Thoracic aorta (tissue), 2 donors: ENCODE measurements around the gene ATP8B3. TPM values are rescaled to one million over a fixed set of nuclear protein-coding genes. Genes with fewer than 3 reads are reported as not detected.

Experiments used
- ATAC-seq: fragments of 150-250 bp; one replicate; pipeline ENCODE4 v1.8.0; 2017; ENCODE audit warnings: low read depth; ENCODE audit not compliant: insufficient number of reproducible peaks, low FRiP score
- DNase-seq: peaks from one replicate; pipeline ENCODE4 v3.0.0-alpha.2; 2020; ENCODE audit warnings: low spot score
- H3K27ac ChIP-seq, 2 donors: fragments of 200-600 bp; sonication (generic); 1 replicate in 1 of 2; 2 replicates in 1 of 2; pipeline ENCODE4 v1.5.1; 2016; ENCODE audit warnings: mild to moderate bottlenecking in 2 of 2, moderate library complexity in 2 of 2
- H3K27me3 ChIP-seq: fragments of 200-600 bp; sonication (generic); replicated peaks from 2 replicates; pipeline ENCODE4 v1.6.0; 2016; ENCODE audit warnings: mild to moderate bottlenecking; ENCODE audit not compliant: insufficient read depth
- H3K36me3 ChIP-seq: fragments of 200-600 bp; sonication (generic); one replicate; pipeline ENCODE4 v1.5.1; 2016
- H3K4me1 ChIP-seq, 2 donors: fragments of 200-600 bp; sonication (generic); 1 replicate in 1 of 2; 2 replicates in 1 of 2; pipeline versions ENCODE4 v1.5.1 to v1.6.0; 2016; ENCODE audit warnings: low read depth in 2 of 2, mild to moderate bottlenecking in 1 of 2; ENCODE audit not compliant: control insufficient read depth in 1 of 2
- H3K4me3 ChIP-seq: fragments of 200-600 bp; sonication (generic); 2 replicates; pipeline ENCODE4 v1.5.1; 2016; ENCODE audit warnings: mild to moderate bottlenecking
- H3K9me3 ChIP-seq: fragments of 200-600 bp; sonication (generic); 2 replicates; pipeline ENCODE4 v1.5.1; 2016
- total RNA-seq, 2 donors: library from RNA; depleted of rRNA; stranded (reverse); fragments of >200 nt; gene quantifications; one replicate each; pipeline versions ENCODE4 v1.1.0 to v1.2.3, GENCODE V29; 2016
- TF ChIP-seq, protein P1 (sequence below): fragments of 200-600 bp; sonication (generic); IDR thresholded peaks from one replicate; pipeline ENCODE4 v1.5.1; 2019; ENCODE audit warnings: antibody characterized with exemption

ATP8B3 gene
- total RNA-seq, 2 donors from 2014 or later = 0.21 to 1.4 TPM

DNA sequence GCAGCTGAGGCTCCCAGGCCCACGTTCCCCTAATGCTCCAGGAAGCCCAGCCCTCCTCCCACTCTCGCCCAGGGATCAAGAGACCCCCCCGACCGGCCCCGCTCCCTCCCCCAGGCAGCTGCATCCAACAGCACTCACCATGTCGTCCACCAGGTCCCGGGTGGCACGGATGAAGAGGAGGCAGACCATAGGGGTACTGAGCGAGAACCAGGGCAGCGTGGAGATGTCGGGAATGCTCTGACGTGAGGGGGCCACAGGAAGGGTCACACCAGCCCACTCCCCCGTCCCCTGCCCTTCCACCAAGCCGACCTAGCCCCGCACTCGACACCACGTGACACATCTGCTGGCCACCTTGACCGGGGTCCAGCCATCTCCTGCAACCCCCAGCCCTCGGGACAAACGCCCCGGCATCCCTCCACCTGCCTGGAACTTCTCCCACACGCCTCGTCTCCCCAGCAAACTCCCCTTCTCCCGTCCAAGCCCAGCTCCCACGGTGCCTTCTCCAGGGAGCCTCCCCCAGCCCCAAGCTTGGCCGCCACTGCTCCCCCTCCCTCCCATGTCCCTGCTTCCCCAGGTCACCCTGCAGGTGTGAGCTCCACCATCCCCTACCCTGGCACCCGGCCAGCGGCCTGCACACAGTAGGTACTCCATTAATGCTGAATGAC lies 4.9 kb downstream of the ATP8B3 start:
- Histone ChIP-seq H3K27ac (no peak overlapping the region), H3K4me1 (peaks cover 4 to 8% of the 10 kb centered on the region in 2 donors), H3K4me3 (no peak overlapping the region), H3K9me3 (no peaks in the 10 kb centered on the region), H3K27me3 (no peaks in the 10 kb centered on the region), H3K36me3 (no peaks in the 10 kb centered on the region)
- DNase-seq (no peak), ATAC-seq (no peak)
- TF ChIP-seq, protein P1, sequence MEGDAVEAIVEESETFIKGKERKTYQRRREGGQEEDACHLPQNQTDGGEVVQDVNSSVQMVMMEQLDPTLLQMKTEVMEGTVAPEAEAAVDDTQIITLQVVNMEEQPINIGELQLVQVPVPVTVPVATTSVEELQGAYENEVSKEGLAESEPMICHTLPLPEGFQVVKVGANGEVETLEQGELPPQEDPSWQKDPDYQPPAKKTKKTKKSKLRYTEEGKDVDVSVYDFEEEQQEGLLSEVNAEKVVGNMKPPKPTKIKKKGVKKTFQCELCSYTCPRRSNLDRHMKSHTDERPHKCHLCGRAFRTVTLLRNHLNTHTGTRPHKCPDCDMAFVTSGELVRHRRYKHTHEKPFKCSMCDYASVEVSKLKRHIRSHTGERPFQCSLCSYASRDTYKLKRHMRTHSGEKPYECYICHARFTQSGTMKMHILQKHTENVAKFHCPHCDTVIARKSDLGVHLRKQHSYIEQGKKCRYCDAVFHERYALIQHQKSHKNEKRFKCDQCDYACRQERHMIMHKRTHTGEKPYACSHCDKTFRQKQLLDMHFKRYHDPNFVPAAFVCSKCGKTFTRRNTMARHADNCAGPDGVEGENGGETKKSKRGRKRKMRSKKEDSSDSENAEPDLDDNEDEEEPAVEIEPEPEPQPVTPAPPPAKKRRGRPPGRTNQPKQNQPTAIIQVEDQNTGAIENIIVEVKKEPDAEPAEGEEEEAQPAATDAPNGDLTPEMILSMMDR = no peak

DNA sequence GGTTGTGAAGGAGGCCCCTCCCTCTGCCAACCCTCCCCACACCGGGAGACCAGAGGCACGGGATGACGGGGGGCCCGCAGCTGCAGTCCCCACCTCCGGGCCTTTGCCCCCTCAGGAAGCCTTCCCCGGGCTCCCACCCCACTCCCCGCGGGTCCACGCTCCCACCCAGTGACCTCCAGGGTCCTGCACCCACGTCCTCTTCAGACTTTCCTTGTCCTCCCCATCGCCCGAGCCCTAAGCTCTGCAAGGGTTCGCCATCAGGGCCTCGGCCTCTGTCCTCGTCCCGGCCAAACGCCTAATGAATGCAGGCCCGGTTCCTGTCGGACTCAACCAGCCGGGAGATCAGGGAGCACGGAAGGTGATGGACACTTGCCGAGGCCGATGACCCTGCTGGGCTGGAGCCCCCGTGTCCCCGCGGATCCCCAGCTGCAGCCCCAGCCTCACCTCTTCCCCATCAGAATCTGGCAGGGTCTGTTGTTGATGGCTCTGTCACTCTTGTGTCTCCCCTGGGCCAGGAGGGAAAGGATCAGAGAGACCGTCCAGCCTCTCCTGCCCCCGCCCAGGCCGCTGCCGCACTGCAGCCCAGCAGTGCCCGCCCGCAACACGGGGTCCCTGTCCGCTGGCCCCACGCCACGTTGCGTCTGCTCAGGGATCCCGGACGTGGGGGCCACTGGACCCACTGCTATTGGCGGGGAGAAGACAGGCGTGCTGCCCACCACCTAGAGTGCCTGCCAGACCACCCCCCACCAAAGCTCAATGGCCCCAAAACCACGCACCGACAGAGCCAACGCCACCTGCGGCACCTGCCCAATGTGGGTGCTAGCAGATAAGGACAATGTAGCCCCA lies 5.7 kb downstream of the ATP8B3 start:
- ATAC-seq (no peak), DNase-seq (no peak)
- H3K27me3 ChIP-seq = no peaks in the 10 kb centered on the region
- no peaks in the 10 kb centered on the region for H3K9me3 ChIP-seq
- TF ChIP-seq, protein P1 = no peak
- H3K27ac ChIP-seq = no peak overlapping the region
- no peak overlapping the region for H3K4me3 ChIP-seq
- no peaks in the 10 kb centered on the region for H3K36me3 ChIP-seq
- peaks cover 0 to 2% of the 10 kb centered on the region in 2 donors for H3K4me1 ChIP-seq

DNA sequence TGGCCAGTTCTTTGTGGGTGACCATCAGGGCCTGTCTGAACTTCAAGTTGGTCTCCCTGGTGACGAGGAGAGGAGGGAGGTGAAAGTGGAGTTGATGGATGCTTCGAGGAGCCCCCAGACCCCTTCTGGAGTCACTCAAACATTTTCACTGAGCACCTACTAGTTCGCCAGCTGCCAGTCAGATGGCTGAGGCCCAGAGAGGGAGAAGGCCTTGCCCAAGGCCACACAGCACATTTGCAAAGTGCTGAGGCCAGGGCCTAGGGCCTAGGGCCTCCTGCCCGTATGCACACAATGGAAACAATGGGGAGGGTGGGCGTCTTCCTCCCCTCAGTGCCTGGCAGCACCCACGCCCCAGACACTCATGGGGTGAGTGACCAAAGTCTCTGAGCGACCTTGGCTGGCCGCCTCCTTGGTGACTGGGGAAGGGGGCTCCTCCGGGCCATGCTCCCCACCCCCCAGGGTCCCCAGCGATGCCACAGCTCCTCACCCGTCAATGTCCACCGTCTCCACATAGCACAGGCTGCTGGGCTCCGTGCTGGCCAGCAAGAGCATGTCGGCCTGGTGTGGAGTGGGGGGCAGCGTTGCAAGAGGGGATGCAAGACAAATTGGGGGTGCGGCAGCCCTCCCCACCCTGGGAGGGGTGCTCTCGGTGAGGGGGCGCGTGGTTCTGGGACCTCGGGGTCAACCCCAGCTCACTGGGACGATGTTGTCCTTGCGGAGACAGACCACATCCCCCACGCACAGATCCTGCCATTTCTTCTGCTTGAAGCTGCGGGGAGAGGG lies 6.5 kb downstream of the ATP8B3 start:
- Histone ChIP-seq H3K4me1 (no peaks in the 10 kb centered on the region), H3K27ac (no peak overlapping the region), H3K9me3 (no peaks in the 10 kb centered on the region), H3K36me3 (no peaks in the 10 kb centered on the region), H3K27me3 (no peaks in the 10 kb centered on the region), H3K4me3 (no peak overlapping the region)
- TF ChIP-seq, protein P1 = no peak
- DNase-seq (no peak), ATAC-seq (no peak)

DNA sequence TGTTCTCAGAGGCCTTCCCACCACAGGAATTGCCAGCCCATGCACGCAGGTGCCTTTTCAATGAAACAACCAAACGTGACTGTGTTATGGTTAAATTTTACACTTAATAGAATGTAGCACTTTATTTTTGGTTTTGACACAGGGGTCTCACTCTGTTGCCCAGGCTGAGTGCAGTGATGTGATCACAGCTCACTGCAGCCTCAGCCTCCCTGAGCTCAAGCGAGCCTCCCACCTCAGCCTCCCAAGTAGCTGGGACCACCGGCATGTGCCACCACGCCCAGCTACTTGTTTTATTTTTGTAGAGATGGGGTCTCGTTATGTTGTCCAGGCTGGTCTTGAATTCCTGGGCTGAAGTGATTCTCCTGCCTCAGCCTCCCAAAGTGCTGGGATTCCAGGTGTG lies 7.2 kb downstream of the ATP8B3 start:
- DNase-seq = no peak
- TF ChIP-seq, protein P1 = no peak
- no peak overlapping the region for H3K4me3 ChIP-seq

More for the DNA sequence above, 7.2 kb downstream of the ATP8B3 start:
- no peaks in the 10 kb centered on the region for H3K9me3 ChIP-seq
- H3K4me1 ChIP-seq = no peaks in the 10 kb centered on the region
- H3K36me3 ChIP-seq = no peaks in the 10 kb centered on the region
- ATAC-seq = no peak
- no peaks in the 10 kb centered on the region for H3K27me3 ChIP-seq
- no peak overlapping the region for H3K27ac ChIP-seq
